ENCODE data around the gene ZFP1.
A peak's percentile ranks its signal among the peaks of the same experiment; 100 is the strongest.

DNA sequence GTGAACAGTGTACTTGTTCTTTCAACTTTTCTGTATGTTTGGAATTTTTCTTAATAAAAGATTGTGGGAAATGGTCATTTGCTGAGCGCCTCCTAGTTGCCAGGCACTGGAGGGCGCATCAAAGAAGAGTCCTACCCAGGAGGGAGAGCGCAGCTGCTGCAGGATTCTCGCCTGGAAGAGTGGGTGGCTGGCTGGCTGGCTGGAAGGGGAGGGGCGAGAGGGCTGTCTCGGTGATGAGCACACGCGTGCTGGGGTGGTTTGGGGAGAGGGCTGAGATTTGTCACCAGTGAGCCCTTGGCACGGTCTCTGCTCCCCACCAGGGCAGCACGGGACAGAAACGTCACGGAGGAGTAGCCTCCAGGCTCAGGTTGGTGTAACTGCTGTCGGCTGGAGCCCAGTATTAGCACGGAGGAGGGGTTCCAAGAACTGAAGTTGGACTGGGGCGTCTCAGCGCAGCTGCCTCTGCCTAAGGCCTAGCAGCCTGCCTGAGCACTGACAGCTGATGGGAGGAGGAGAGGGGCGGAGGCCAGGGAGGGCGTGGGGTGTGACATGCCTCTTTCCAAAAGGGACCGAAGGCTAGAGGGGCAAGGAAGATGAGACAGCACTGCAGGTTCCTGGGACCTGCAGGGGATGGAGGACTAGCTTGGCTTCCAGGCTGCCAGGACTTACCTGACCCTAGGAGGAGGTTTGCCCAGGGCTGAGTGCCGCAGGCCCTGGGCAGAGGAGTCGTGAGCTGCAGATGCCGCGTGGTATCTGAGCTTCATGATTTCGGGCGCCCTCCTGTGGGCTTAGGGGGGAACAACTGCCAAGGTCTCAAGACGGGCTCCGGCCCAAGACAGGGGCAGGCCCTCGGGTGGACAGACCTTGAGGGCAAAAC is 37.4 kb upstream of the ZFP1 start:
- TF ChIP-seq, protein P1, sequence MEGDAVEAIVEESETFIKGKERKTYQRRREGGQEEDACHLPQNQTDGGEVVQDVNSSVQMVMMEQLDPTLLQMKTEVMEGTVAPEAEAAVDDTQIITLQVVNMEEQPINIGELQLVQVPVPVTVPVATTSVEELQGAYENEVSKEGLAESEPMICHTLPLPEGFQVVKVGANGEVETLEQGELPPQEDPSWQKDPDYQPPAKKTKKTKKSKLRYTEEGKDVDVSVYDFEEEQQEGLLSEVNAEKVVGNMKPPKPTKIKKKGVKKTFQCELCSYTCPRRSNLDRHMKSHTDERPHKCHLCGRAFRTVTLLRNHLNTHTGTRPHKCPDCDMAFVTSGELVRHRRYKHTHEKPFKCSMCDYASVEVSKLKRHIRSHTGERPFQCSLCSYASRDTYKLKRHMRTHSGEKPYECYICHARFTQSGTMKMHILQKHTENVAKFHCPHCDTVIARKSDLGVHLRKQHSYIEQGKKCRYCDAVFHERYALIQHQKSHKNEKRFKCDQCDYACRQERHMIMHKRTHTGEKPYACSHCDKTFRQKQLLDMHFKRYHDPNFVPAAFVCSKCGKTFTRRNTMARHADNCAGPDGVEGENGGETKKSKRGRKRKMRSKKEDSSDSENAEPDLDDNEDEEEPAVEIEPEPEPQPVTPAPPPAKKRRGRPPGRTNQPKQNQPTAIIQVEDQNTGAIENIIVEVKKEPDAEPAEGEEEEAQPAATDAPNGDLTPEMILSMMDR (IDR thresholded peaks at IDR 0.05), result peak; percentile 75 to 96 (median 89)
- TF ChIP-seq POLR2A (IDR thresholded peaks at IDR 0.05), result peak in 1 of 4 donors; percentile 12

Data from esophagus squamous epithelium (tissue), 4 donors.